ENCODE results near the gene CPA2.
"Not testable (repeated sequence)": the region's sequence is repeated elsewhere in the genome, so short reads cannot be mapped to it uniquely, and the experiment has no call there.

The CPA2 gene

DNA sequence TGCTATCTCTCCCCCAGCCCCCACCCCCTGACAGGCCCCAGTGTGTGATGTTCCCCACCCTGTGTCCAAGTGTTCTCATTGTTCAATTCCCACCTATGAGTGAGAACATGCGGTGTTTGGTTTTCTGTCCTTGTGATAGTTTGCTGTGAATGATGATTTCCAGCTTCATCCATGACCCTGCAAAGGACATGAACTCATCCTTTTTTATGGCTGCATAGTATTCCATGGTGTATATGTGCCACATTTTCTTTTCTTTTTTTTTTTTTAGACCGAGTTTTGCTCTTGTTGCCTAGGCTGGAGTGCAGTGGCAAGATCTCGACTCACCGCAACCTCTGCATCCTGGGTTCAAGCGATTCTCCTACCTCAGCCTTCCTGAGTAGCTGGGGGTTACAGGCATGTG lies 17.8 kb upstream of the CPA2 start:
- not testable (repeated sequence) for DNase-seq (ENCODE audit: extremely low spot score, insufficient read length, low read depth); FAIRE-seq

GRCh38 chr7:130249626-130250025 lies 17.0 kb upstream of the CPA2 start:
- FAIRE-seq; DNase-seq (ENCODE audit: extremely low spot score, insufficient read length, low read depth): not testable (repeated sequence)

DNA sequence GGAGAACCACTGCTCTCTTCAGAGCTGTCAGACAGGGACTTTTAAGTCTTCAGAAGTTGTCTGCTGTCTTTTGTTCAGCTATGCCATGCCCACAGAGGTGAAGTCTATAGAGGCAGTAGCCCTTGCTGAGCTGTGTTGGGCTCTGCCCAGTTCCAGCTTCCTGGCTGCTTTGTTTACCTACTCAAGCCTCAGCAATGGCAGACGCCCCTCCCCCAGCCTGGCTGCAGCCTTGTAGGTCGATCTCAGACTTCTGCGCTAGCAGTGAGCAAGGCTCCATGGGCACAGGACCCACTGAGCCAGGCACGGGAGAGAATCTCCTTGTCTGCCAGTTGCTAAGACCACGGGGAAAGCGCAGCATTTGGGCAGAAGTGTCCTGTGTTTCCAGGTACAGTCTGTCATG lies 12.1 kb upstream of the CPA2 start:
- no peak for FAIRE-seq
- no peak for DNase-seq (ENCODE audit: extremely low spot score, insufficient read length, low read depth)

GRCh38 chr7:130256704-130257103 lies 10.0 kb upstream of the CPA2 start:
- FAIRE-seq (no peak), DNase-seq (ENCODE audit: extremely low spot score, insufficient read length, low read depth) (no peak)

GRCh38 chr7:130258494-130259078 lies 8.1 kb upstream of the CPA2 start:
- FAIRE-seq (no peak), DNase-seq (ENCODE audit: extremely low spot score, insufficient read length, low read depth) (no peak)

DNA sequence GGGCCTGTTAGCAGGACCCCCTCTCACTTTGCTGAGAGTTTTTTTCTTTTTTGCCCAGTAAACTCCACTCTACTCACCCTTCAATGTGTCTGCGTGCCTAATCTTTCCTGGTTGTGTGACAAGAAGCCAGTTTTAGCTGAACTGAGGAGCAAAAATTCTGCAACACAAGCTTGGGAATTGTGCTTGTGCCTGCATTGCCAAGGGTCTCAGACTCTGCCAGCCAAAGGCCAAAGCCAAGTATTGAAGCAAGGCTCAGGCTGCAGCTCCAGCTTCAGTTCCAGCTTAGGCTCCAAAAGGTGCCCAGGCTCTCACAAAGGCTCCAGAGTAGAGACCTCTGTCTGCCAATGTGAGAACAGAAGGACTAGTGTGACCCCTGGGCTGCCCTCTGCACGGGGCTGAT lies 4.2 kb upstream of the CPA2 start:
- FAIRE-seq (no peak), DNase-seq (ENCODE audit: extremely low spot score, insufficient read length, low read depth) (no peak)

DNA sequence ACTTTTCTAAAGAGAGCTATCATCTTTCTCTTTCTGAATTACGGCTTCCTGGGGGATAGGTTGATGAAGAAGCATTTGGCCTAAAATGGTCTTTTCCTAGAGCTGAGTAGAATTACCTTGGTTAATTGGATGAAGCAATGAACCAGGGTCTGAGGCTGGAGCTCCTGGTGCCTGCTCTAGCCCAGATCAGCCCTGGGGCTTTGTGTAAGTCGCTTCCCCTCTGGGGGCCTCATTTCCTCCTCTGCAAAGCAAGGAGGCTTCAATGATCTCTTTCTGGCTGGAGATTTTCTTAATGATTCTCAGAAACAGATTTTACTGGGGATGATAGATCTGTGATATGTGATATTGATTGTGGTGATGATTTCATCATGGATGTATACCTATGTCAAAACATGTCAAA lies 3.5 kb upstream of the CPA2 start:
- FAIRE-seq: no peak

GRCh38 chr7:130266961-130267321 lies 278 bp downstream of the CPA2 start:
- no peak for FAIRE-seq
- DNase-seq (ENCODE audit: extremely low spot score, insufficient read length, low read depth): no peak

More for the DNA sequence above, 3.5 kb upstream of the CPA2 start:
- no peak for DNase-seq (ENCODE audit: extremely low spot score, insufficient read length, low read depth)

- DNase-seq (ENCODE audit: extremely low spot score, insufficient read length, low read depth): no peak
- FAIRE-seq: no peak
These were observed 2.0 kb downstream of the CPA2 start for GRCh38 chr7:130268463-130269317.

DNA sequence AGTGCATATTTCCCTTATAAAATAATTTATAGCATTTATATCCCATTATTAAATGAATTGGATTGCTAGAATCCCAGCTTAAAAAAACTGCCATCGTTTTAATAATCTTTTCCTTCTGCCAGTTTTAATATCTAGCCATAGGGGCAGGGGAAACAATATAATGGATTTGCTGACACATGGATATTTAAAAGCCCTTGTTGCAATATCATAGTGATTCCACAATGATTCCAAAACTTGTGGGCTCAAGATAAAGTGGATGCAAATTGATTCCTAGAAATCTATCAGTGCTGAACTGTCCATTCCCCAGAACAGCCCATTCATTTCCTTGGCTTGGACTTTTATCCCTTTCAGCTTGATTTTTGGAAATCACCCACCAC lies 2.6 kb downstream of the CPA2 start:
- no peak for FAIRE-seq

DNA sequence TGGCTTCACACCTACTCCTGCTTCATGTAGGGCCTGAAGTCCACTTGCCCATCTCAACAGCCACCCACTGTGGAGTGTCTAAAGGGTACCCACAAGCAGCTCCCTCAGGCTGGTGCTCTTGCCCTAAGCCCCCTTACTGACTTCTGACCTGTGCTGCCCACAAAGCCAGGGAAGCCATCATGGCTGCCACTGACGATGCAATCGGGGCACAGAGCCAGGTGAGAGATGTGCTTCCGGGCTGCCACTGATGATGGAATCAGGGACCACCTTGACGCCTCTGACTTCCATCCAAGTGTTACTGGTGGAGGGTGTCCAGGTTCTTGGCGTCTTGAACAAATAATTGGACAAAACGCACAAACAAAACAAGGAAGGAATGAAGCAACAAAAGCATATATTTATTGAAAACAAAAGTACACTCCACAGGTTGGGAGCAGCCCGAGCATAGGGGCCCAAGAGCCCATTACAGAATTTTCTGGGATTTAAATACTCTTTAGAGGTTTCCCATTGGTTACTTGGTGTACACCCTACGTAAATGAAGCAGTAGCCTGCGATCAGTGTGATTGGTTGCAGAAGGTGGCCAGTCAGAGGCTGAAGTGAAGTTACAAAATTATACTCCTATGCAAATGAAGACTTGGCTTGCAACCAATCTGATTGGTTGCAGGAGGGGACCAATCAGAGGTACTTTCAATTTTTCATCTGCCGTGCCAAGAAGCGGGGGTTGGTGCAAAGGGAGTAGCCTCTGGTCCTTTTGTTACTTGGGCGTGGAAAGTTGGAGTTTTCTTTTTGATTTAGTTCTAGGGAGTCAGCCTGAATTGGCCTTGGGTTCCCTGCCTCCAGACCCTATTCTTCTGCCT lies 4.5 kb downstream of the CPA2 start:
- FAIRE-seq (no peak), DNase-seq (ENCODE audit: extremely low spot score, insufficient read length, low read depth) (no peak)

More for the DNA sequence above, 2.6 kb downstream of the CPA2 start:
- no peak for DNase-seq (ENCODE audit: extremely low spot score, insufficient read length, low read depth)

- DNase-seq (ENCODE audit: extremely low spot score, insufficient read length, low read depth) (no peak), FAIRE-seq (no peak)
These were observed 5.9 kb downstream of the CPA2 start for GRCh38 chr7:130272381-130273080.

- no peak for FAIRE-seq
- no peak for DNase-seq (ENCODE audit: extremely low spot score, insufficient read length, low read depth)
These were observed 6.6 kb downstream of the CPA2 start for GRCh38 chr7:130273081-130273932.

- FAIRE-seq (no peak), DNase-seq (ENCODE audit: extremely low spot score, insufficient read length, low read depth) (no peak)
These were observed 7.2 kb downstream of the CPA2 start for GRCh38 chr7:130273933-130274255.

DNA sequence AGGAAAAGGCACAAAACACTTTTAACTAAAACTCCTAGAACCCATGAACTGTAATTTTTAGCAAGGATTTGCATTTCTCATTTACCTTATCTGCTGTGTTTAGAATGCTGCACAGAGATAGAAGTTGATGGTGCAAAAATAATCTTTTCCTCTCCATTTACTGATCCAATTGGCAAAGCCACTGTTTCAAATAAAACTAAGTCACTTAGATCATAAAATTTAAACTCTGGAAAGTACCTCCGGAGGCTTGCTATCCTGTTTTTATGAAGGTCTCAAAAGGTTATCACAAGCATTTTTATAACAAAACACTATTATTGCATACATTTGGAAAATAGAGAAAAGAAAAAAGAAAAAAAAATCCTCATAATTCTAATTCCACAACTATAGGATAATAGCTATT lies 7.6 kb downstream of the CPA2 start:
- DNase-seq (ENCODE audit: extremely low spot score, insufficient read length, low read depth) (no peak), FAIRE-seq (no peak)

GRCh38 chr7:130274983-130275591 lies 8.4 kb downstream of the CPA2 start:
- DNase-seq (ENCODE audit: extremely low spot score, insufficient read length, low read depth) (no peak), FAIRE-seq (no peak)

DNA sequence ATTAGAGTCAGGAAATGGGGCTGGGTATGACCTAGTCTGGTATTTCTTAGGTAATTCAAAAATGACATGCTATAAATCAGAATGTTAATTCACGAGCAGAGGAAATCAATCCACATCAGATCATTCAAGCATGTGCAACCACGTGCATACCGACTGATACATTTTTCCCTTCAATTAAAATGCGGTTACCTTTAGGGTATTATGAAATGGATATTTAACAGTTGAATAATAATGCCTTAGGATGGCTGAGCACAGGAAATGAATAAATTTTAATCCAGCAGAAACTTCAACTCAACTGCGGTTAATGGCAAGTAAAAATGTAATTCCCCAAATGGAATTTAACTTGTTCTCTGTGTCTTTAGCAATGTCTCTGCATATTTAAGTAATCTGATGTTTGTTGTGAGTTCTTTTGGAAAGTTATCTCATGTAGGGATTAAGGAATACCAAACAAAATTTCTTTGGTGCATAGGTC lies 9.2 kb downstream of the CPA2 start:
- no peak for DNase-seq (ENCODE audit: extremely low spot score, insufficient read length, low read depth)
- FAIRE-seq: no peak

GRCh38 chr7:130276796-130277762 lies 10.4 kb downstream of the CPA2 start:
- no peak for FAIRE-seq
- DNase-seq (ENCODE audit: extremely low spot score, insufficient read length, low read depth): no peak

Data from GM18507 (cell line).